Fibroblast of the conjunctiva (primary cell): ENCODE data around the gene ATG7.
"Not testable (repeated sequence)": the region's sequence is repeated elsewhere in the genome, so short reads cannot be mapped to it uniquely, and the experiment has no call there.

Source experiments
- DNase-seq: peaks from one replicate; pipeline ENCODE4 v3.0.0-alpha.2; 2010; ENCODE audit warnings: low read depth

ATG7 gene

DNA sequence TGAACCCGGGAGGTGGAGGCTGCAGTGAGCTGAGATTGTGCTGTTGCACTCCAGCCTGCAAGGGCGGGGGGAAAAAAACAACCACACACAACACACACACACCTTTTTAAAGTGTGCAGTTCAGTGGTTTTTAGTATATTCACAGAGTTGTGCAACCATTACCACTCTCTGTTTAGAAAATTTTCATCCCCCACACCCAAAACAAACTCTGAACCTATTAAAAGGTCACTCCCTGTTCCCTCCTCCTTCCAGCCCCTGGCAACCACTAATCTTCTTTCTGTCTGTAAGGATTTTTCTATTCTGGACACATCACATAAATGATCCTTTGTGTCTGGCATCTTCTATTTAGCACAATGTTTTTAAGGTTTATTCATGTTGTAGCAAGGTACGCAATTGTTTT, 159.1 kb downstream of the ATG7 start:
- no peak for DNase-seq

DNA sequence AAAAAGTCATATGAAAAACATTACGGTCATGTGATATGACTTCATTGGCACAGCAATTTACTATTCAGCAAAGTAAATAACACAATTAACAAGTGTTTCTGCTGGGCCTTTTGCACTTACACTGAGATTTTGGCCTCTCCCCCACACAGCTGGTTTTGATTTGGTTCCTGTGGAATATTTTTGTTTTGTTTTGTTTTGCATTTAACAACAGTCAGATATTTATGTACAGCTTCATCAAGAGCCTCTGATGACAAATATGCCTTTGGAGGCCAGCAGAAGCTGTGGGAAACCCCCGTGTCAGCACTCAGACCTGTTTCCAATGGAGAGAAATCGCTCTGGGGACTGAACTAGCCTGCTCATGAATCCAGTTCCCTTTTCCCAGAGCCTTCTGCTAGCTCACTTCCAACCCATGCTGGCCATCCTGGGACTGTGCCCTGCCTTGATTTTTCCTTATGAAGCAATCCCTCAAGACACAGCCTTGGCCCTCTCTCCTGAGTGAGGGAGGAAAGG, 161.9 kb downstream of the ATG7 start:
- DNase-seq, result peak; percentile 86

DNA sequence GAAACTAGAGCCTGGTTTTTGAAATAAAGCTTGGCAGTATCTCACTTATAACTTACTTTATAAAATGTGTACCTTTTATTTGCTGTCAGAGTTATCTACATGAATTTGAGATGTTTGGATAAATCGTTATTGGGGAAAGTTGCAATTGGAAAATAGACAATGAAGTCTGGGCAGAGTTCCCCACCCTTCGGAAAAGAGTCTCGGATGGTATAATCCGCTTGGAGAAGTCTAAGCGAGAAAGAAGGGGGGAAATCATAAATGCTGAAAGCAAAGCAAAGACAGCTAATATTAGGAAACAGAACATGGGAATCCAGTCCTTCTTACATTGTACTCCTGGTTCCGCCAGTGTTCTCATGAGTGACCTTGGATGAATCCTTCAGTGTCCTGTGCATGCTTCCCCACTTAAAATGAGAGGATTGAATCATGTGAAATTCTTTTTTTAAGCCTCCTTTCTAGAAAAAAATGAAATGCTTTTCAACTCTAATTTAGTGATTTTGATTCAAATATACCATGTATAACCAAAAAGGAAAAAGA, 162.4 kb downstream of the ATG7 start:
- no peak for DNase-seq

DNA sequence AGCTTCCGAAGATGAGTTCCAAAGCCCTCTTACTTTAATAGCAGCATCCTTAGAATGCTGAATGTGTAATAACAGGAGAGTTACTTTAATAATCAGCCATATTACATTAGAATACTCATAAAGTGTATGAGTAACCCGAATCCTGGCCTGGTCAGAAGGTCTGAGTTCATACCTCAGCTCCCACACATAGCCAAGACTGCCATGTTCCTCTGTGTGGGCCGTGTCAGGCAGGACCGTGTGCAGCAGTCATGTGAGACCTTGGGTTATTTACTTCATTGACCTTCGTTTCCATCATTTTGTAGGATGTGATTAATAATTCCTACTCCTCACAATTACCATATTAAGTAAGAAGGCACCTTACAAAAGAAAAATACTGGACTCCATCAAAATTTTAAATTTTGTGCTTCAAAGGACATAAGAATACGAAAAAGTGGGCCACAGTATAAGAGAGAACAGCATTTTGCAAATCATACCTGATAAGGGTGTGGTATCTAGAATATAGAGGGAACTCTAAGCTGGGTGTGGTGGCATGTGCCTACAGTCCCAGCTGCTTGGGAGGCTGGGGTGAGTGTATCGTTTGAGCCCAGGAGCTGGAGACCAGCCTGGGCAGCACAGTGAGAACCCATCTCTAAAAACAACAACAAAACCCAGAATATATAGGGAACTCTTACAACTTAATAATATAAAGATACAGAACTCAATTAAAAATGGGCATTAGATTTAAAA, 163.4 kb downstream of the ATG7 start:
- no peak for DNase-seq

DNA sequence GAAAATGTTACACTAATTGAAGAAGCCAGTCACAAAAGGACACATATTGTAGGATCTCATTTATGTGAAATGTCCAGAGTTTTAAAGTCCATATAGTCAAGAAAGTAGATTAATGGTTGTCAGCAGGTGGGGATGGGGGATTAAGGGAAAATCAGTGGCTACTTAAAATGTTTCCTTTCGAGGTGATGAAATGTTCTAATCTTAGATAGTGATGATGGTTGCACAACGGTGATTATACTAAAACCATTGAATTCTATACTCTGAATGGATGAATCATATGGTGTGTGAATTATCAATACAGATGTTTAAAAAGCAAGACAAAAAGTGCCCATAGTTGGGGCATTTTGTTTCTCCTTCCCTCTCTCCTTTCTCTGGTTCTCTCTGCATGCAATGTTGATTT, 164.6 kb downstream of the ATG7 start:
- DNase-seq, result no peak

DNA sequence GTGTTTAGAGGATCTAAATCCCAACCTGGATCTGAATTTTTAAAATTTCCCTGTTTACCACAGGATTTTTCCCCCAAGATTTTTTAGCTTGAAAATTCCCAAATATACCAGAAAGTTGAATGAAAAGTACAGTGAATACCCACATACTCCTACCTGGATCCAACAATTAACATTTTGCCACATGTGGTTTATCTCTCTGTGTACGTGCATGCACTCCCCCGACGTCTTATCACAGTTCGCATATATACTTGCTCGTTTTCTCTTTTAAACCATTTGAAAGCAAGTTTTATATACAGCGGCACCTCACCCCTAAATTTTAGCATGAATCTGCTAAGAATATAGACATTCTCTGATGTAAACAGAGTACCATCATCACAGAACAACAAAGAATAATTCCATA, 165.3 kb downstream of the ATG7 start:
- DNase-seq, result no peak

DNA sequence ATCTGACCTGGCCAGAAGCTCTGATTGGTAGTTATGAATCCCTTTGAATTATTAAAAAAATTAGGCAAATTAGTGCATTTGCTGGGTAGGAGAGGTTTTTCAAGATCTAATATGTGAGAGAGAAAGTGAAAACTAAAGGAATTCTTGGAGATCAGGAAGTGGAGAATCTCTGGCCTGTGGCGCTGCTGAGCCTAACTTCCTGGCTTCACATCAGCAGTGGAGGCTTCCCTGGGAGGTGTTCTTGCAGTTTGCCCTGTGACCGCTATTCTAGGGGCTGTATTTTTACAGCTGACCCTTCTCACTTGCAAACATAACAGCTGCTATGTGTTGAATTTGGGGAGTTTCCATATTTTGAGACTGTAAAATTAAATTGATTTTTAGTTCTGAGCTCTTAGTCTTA, 166.4 kb downstream of the ATG7 start:
- DNase-seq, result no peak

DNA sequence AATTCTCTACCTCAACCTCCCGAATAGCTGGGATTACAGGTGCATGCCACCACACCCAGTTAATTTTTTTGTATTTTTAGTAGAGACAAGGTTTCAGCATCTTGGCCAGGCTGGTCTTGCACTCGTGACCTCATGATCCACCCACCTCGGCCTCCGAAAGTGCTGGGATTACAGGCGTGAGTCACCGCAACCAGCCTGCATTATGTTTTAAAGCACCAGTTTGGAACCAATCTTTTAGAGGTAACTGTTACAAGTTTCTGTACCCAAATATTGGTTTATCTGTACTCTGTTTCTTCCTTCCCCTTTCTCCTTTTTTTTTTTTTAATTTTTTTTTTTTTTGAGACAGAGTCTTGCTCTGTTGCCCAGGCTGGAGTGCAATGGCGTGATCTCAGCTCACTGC, 169.1 kb downstream of the ATG7 start:
- not testable (repeated sequence) for DNase-seq

DNA sequence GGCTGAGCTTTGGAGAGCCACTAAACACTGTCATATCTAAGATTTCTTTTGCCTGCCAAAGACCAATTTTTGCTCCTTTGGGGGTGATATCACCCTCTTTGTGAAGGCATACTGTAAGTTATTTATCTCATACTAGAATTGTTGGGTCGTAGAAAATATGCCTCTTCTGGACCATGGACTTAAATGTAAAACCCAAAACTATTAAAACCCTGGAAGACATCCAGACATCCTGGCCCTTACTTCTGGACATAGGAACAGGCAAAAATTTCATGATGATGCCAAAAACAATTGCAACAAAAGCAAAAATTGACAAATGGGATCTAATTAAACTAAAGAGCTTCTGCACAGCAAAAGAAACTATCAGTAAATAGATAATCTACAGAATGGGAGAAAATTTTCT, 172.2 kb downstream of the ATG7 start:
- DNase-seq, result no peak

DNA sequence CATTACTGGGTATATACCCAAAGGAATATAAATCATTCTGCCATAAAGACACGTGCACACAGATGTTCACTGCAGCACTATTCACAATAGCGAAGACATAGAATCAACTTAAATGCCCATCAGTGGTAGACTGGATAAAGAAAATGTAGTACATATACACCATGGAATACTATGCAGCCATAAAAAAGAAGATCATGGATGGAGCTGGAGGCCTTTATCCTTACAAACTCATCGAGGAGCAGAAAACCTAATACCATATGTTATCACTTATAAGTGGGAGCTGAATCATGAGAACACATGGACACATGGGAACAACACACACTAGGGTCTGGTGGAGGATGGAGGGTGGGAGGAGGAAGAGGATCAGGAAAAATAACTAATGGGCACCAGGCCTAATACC, 173.0 kb downstream of the ATG7 start:
- DNase-seq, result not testable (repeated sequence)

DNA sequence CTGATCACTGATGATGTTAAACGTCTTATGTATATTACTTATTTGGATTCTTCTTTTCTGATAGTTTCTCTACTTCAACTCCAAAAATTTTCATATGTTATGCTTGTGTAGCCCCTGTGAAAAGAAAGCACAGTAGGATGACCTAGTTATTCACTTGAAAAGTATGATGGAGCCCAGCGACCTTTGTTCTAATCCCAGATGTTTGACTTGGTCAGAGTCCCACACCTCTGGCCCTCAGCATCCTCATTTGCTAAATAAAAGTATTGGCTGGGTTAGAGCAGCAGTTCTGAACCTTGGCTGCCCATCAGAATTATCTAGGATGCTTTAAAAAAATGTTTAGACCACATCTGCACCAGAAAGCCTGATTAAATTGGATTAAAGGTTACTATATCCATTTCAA, 173.7 kb downstream of the ATG7 start:
- DNase-seq, result peak; percentile 54

DNA sequence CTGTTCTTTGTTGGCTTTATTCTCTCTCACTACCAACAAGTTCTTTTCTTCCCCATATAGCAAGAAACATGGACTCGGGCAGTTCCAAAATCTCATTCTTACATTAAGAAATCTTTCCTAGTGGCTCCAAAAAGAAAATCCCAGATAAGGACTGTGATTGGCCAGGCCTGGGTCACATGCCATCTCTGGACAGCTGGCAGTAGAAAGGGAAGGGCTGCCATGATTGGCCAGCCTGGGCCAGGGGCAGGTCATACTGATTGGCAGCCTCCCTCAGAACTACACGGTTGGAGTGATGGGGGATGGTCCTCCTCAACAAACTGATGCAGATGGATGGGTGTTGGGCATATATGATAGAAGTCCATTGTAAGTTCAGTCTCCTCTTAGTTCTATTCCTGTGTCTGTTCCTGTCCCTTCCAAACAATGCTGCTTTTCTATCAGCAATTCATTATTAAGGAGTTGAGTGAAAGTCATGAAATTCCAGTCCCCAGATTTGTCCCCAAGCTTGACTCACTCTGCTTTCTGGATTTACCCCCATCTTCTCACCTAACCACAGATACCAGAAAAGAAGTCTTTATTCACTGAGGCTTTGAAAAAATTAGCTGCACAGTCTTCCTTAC, 175.5 kb downstream of the ATG7 start:
- no peak for DNase-seq

DNA sequence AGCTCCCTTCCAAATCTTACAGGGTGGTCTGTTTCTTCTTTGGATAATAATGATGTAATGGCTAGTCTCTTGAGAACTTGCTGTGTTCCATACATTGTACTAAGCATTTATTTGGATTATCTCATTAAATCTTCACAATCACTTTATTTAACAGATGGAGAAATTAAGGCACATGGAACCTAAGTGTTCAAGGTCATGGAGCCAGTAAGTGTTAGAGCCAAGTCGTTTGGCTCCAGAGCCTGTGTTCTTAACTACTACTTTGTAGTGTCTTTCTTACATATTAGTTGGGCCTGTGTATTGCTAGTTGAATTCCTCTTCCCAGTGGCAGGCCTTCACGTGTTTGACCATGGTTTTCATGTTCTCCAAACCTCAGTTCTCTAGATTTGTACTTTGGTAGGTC, 177.8 kb downstream of the ATG7 start:
- no peak for DNase-seq

DNA sequence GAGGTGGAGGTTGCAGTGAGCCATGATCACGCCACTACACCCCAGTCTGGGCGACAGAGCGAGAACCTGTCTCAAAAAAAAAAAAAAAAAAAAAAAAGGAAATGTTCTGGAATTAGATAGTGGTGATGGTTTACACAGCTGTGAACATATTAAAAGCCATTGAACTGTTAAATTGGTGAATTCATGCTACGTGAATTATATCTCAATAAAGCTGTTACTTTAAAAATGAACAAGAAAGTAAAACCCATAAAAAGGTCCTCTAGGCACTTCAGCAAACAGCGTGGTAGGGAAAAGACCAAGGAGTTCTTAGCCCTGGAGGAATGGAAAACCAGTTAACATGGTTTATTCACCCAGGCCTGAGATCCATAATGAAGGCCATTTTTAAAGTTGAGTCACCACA, 180.1 kb downstream of the ATG7 start:
- no peak for DNase-seq

DNA sequence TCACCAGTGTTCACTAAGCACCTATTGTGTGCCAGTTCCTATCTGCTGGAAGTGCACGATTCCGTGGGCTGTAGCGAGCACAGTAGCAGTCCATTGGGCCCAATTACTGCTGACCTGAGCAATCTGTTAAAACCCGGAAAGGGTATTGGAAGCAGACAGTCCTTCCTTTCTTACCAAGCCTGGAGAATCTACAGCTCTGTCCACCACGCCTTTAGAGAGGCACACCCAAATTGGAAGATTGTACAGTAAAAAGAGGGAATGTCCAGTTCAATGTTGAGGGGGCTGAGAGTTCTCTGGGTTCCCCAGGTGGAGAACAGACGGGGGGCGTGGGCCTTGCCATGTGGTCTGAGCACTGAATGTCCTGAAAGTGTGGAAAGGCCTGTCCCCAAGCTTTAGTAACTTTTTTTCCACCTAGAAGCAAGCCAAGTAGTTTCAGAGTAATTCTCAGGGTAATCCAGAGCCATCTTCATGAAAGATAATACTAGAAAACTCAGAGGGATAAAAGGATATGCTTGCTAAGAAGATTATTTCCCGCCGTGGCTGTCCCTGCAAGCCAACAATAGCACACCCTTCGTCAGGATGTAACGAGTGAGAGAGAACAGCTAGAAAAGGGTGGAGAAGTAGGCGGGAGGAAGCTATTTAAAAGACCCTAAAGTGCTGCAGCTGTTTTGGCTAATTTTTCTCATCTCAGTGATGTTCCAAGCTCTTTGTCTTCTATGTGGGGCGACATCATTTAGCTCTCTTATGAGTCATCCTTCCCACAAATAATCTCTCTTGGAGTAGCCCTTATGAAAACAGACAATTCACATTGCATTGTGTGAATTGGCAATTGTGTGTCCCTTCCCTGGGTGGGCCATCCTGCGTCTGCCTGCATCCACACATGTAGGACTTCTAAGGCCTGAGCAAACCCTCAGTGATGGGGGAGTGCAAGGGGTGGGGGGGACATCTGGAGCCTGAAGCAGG, 181.0 kb downstream of the ATG7 start:
- no peak for DNase-seq

DNA sequence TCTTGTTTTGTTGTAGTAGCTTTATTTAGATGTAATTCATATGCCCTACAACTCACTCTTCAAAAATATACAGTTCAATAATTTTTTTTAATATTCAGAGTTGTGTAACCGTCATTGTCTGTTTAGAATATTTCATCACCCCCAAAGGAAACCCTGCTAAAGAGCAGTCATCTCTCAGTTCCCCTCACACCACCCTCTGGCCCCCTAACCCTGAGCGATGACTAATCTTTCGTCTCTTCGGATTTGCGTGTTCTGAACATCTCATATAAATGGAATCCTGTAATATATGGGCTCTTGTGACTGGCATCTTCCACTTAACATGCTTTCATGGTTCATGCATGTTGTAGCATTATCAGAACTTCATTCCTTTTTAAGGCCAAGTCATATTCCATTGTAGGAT, 183.8 kb downstream of the ATG7 start:
- peak; percentile 73 for DNase-seq

DNA sequence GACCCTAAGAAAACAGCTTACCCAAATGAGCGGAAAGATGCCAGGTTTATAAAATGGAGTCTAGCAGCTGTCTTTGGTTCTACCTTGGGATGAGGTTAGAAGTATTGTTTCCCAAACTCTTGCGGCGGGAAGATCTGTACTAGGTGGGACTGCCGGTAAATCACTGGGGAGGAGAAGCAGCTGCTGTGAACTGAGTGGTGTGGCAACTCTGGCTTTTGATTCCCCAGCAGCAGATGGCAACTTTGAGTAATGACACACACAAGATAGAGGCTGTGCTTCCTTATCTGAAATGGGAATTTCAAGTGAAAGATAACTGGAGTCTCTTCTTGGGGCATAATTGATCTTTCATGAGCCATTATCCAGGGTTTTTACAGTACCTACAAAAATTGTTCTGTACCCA, 184.9 kb downstream of the ATG7 start:
- no peak for DNase-seq

DNA sequence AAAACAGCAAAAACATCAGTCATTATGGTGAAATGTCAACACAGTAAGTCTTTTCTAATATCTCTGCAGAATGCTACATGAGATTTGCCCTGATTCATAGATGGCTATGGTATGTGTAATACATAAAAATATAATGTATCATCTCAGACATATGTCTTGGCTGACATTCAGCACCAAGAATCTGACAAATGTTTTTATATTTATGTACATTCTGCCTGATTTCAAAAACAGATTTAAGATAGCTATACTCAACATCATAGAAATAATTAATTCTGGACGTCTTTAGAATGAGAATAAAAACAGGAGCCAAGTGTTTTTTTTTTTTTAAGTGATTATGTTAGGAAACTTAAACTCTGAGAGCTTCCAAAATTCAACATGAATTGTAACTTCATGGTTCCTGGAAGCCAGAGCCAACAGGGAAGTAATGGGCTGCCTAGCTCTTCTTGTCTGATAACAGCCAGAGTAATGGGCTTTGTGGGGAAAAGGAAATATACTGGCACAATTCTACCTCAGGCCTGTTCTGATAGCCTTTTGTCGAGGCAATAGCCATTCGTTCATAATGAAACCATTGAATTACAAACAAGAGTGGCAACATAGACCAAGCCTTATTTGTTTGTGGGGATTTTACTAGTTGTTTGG, 187.1 kb downstream of the ATG7 start:
- no peak for DNase-seq

DNA sequence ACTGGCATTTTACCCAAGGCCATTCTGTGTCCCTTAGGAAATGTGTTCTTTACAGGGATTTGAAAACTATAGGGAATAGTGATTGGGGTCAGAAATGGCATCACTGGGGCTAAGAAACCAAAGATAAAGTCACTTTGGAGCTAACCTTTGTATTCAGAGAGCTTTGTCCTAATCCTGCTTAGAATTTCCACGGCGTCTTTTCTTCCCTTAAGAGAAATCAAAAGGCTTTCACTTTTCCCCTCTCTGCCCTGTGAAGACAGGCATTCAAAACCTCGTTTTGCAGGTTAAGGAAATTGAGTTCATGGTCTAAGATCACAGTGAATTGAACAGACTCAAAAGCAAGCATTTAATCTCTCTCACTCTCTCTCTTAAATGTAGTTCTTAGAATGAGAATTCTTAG, 189.0 kb downstream of the ATG7 start:
- DNase-seq, result no peak

DNA sequence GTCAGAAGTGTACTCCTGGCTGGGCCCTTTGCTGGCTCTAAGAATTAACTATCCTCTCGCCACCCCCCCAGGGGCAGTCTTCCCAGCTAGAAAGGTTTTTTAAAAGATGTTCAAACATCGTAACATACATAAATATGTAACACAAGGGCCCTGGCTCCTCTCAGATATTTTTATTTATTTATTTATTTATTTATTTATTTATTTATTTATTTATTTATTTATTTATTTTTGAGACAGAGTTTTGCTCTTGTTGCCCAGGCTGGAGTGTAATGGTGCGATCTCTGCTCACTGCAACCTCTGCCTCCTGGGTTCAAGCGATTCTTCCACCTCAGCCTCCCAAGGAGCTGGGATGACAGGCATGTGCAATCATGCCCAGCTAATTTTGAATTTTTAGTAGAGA, 190.5 kb downstream of the ATG7 start:
- DNase-seq, result not testable (repeated sequence)

DNA sequence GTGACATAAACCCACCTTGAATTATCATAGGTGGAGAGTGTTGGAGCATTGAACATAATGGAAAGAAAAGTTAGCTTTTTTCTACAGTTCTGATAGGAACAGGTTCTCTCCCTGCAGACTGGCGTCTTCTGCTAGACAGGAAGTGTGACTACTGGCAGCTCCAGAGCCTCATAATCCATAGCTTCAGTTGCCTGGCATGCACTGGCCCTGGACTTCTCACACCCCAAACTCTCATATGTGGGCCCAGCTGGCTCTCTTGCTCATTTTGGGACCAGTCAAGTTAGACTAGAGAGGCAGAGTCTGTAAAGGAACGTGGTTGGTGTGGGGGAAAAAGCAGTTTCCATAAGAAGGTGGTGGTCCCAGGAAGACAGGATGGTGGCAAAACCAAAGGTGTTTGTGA, 191.4 kb downstream of the ATG7 start:
- DNase-seq, result no peak

DNA sequence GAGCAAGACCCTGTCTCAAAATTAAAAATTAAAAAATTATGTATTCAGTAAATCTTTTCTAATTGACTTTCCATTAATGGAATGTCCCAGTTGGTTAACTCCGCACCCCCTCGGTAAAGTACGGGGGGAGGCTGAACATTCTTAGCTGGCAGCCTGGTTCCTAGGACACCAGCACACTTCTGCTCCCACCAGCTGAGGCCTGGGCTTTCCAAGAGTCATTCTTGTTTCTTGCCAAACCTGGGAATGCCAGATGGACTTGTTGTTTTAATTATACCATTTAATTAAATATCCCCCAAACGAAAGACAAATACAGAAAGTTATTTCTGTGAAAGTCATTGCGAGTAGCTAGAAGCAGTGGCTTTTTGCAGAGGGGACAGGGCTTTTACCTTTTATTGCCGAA, 192.2 kb downstream of the ATG7 start:
- DNase-seq, result no peak
